Measurements from ENCODE around the gene KRTDAP.

- no peak for TF ChIP-seq CTCF (IDR thresholded peaks at IDR 0.05)
- no peak for TF ChIP-seq POLR2A (IDR thresholded peaks at IDR 0.05)
Measured at GRCh38 chr19:35509018-35509652, 18.9 kb upstream of the KRTDAP start.

Measured in breast epithelium (tissue), 3 donors.